Erythroblast (primary cell): Measurements from ENCODE around the gene CPSF3.

Source experiments
- GATA1 ChIP-seq: IDR thresholded peaks from 2 replicates; pipeline ENCODE4 v1.6.1; 2011; ENCODE audit warnings: low read depth, mild to moderate bottlenecking, control low read depth, low read length, moderate library complexity
- POLR2A ChIP-seq: IDR thresholded peaks from 2 replicates; pipeline ENCODE4 v1.6.1; 2011; ENCODE audit warnings: mild to moderate bottlenecking, low read length

GRCh38 chr2:9492927-9493326 is 69.5 kb downstream of the CPSF3 start:
- TF ChIP-seq POLR2A, result no peak
- TF ChIP-seq GATA1, result no peak
